Measurements from ENCODE around the gene RPS6KB2. TPM values are rescaled to one million over a fixed set of nuclear protein-coding genes. Genes with fewer than 3 reads are reported as not detected.

RPS6KB2 gene
- polyA plus RNA-seq, 1 donor (not counting 4 experiments of a cell fraction or from before 2014, with no cell fraction given) = 61.4 TPM

DNA sequence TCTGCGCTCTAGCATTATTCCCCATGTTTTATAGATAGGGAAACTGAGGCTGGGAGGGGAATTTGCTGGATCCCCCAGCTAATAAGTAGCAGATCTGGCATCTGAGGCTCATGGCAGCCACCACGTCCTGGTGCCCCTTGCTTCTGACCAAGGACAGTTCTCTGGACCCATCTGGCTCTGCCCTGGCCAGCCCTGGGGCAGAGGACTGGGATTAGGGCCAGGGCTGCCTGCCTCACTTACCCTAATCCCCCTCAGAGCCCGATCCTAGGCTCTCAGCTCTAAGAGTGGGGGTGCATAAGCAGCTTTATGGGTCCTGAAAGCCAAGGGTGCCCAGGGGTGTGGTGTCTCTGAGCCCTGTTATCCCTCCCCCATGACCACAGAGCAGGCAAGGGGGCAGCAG, 26.8 kb downstream of the RPS6KB2 start, which contains the start of gene CABP4:
CABP4 (plus strand) TSS at position 301 of the 400 bp plus-strand sequence; CDS start at position 371, 70 bp downstream.
- Histone ChIP-seq H2AFZ (ENCODE audit: control insufficient read depth, low read length) (no peak within 1 kb of the TSS), H3K27me3 (ENCODE audit: control insufficient read depth, extremely low read depth, insufficient read depth, low read length) (no peaks in the 10 kb centered on the region), H3K36me3 (ENCODE audit: control insufficient read depth in 2 of 2, extremely low read depth in 1 of 2, insufficient read depth in 2 of 2, low read length in 2 of 2) (no peaks in the 10 kb centered on the region), H3K9me3 (ENCODE audit: control insufficient read depth, low read depth, low read length) (no peaks in the 10 kb centered on the region), H3K27ac (ENCODE audit: control insufficient read depth, insufficient read depth, low read length) (no peak within 1 kb of the TSS), H3K79me2 (ENCODE audit: control insufficient read depth, insufficient read depth, low read length) (no peaks in the 10 kb centered on the region), H3K4me1 (ENCODE audit: control insufficient read depth, extremely low read depth, insufficient read depth, low read length) (peaks cover 2% of the 10 kb centered on the region), H3K9me1 (ENCODE audit: control insufficient read depth, extremely low read depth, insufficient read depth, low read length) (no peaks in the 10 kb centered on the region), H3K9ac (ENCODE audit: control insufficient read depth, extremely low read depth, insufficient read depth, low read length) (no peak within 1 kb of the TSS), H3K4me3 (ENCODE audit: control insufficient read depth in 2 of 3, extremely low read depth in 1 of 3, insufficient read depth in 2 of 3, low read depth in 1 of 3, low read length in 3 of 3) (no peak within 1 kb of the TSS), H4K20me1 (ENCODE audit: control insufficient read depth, extremely low read depth, insufficient read depth, low read length) (no peaks in the 10 kb centered on the region), H3K4me2 (ENCODE audit: control insufficient read depth, extremely low read depth, insufficient read depth, low read depth, low read length) (no peak within 1 kb of the TSS)
- DNase-seq (ENCODE audit: low read depth, low spot score) = no peak
- TF ChIP-seq EZH2 (IDR thresholded peaks at IDR 0.05; ENCODE audit: low read length) (no peak), CTCF (optimal IDR thresholded peaks at IDR 0.05 in 1 of 3, IDR thresholded peaks at IDR 0.05 in 1 of 3, conservative IDR thresholded peaks at IDR 0.05 in 1 of 3; ENCODE audit: extremely low read depth in 1 of 3, insufficient read depth in 2 of 3, low read length in 3 of 3) (no peak)
- dilution Hi-C loops (cut with MboI; ENCODE audit: extremely low pct_ligation_motif_present, low sequenced_read_pairs) = no loop called here
- no peak for FAIRE-seq

DNA sequence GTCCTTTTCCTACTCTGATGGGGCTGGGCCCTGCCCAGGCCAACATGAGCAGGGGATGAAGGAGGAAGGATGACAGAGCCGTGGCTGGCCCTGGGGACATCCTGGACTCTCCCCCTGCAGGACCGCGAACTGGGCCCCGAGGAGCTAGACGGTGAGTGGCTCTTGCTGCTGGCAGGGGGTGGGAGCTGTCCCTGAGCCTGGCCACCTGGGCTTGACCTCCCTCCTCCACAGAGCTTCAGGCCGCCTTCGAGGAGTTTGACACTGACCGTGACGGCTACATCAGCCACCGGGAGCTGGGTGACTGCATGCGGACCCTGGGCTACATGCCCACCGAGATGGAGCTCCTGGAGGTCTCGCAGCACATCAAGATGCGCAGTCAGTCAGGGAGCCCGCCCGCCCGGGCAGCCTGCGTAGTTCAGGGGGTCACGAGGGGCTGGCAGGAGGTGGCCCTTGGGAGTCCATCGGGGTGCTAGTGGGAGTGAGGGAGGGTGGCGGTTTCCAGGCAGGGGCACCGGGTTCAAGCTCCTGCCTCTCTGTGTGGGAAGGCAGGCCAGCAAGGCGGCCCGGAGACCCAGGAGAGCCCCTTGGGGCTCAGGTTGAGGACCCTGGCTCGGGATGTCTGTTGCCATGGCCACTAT, 27.9 kb downstream of the RPS6KB2 start:
- H3K4me1 ChIP-seq (ENCODE audit: control insufficient read depth, extremely low read depth, insufficient read depth, low read length) = peaks cover 2% of the 10 kb centered on the region
- H4K20me1 ChIP-seq (ENCODE audit: control insufficient read depth, extremely low read depth, insufficient read depth, low read length) = no peaks in the 10 kb centered on the region

More for the DNA sequence above, 27.9 kb downstream of the RPS6KB2 start:
- no peak overlapping the region for H3K4me2 ChIP-seq (ENCODE audit: control insufficient read depth, extremely low read depth, insufficient read depth, low read depth, low read length)
- DNase-seq (ENCODE audit: low read depth, low spot score) = no peak
- dilution Hi-C loops (cut with MboI; ENCODE audit: extremely low pct_ligation_motif_present, low sequenced_read_pairs) = no loop called here
- H3K27me3 ChIP-seq (ENCODE audit: control insufficient read depth, extremely low read depth, insufficient read depth, low read length) = no peaks in the 10 kb centered on the region
- no peak overlapping the region for H2AFZ ChIP-seq (ENCODE audit: control insufficient read depth, low read length)
- no peaks in the 10 kb centered on the region for H3K79me2 ChIP-seq (ENCODE audit: control insufficient read depth, insufficient read depth, low read length)
- no peak for FAIRE-seq
- no peak overlapping the region for H3K4me3 ChIP-seq (ENCODE audit: control insufficient read depth in 2 of 3, extremely low read depth in 1 of 3, insufficient read depth in 2 of 3, low read depth in 1 of 3, low read length in 3 of 3)
- H3K9ac ChIP-seq (ENCODE audit: control insufficient read depth, extremely low read depth, insufficient read depth, low read length) = no peak overlapping the region
- no peak overlapping the region for H3K27ac ChIP-seq (ENCODE audit: control insufficient read depth, insufficient read depth, low read length)
- H3K36me3 ChIP-seq (ENCODE audit: control insufficient read depth in 2 of 2, extremely low read depth in 1 of 2, insufficient read depth in 2 of 2, low read length in 2 of 2) = no peaks in the 10 kb centered on the region
- H3K9me1 ChIP-seq (ENCODE audit: control insufficient read depth, extremely low read depth, insufficient read depth, low read length) = no peaks in the 10 kb centered on the region
- TF ChIP-seq CTCF (optimal IDR thresholded peaks at IDR 0.05 in 1 of 3, IDR thresholded peaks at IDR 0.05 in 1 of 3, conservative IDR thresholded peaks at IDR 0.05 in 1 of 3; ENCODE audit: extremely low read depth in 1 of 3, insufficient read depth in 2 of 3, low read length in 3 of 3) (no peak), EZH2 (IDR thresholded peaks at IDR 0.05; ENCODE audit: low read length) (no peak)
- H3K9me3 ChIP-seq (ENCODE audit: control insufficient read depth, low read depth, low read length) = no peaks in the 10 kb centered on the region

Data from keratinocyte (primary cell).